Hematopoietic multipotent progenitor cell treated with erythropoietin and hydrocortisone succinate and interleukin-3 and kit ligand, for 6 days (in vitro differentiated cells): ENCODE results near the gene SYT13.

ENCODE experiments used
- DNase-seq: peaks from one replicate; pipeline ENCODE4 v3.0.0-alpha.2; 2015

Gene SYT13

DNA sequence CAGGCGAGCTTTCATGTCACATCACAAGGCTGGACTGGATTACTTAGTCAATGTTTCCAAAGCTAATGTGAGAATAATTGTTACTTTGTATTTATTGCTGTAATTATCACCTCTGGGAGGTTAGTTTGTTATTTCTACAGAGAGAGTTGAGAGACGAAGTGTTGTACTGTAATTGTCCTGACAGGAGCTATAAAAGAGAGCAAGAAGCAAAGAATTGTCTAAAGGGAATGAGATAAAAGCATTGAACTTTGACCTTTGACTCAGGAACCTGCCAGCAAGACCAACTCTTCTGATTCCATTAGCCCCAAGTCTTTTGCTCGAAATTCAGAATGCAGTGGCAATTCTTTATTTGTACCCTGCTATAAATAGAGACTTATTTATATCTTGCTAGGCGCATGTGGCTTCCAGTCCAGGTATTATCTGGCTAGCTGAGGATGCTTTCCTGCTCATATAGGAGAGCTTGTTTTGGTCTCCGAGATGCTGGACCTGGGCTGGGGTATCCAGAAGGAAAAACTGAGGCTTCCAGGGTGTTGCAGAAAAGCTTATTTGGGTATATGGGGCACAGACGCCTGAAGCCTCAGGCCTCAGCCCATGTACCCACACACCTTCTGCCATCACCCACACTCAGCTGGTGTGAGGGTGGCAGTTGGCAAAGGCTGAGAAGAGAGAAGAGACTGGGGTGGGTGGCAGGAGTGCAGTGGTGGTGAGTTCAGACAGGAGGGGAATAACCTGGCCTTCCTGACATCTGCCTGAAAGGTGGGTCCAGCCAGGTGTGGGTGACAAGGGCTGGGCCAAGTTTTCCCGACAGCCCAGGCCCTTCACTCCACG lies 40.7 kb downstream of the SYT13 start:
- no peak for DNase-seq

DNA sequence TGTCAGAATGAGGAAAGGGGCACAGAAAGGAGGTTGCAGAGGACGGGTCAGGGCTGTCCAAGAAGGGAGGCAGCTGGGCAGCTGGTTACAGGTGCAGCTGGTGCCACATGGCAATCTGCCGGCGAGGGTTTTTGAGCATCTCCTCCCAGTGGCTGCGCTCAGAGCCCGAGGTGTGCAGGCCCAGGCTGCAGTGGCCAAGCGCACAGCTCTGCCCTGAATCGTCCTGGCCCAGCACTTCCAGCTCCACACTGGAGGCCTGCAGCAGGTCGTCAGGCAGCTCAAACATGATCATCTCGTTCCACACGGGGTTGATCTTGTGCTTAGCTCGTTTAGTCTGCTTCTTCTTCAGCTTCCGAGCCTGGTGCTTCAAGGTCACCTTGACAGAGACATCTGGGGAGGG lies 42.2 kb downstream of the SYT13 start:
- no peak for DNase-seq

DNA sequence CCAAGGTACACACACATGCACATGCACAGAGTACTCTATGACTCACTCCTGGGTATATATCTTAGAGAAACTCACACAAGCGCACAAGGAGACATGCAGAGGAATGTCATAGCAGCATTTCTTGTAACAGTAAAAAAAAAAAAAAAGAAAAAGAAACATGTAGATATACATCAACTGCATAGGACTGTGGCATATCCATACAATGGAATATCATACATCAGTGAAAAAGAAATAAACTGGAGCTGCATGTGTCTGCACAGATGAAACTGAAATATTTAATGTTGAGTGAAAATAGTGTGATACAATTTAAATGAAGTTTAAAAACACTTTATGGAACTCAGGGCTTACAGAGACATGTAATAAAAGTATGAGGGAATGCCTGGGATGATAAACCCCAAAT lies 46.4 kb downstream of the SYT13 start:
- no peak for DNase-seq

DNA sequence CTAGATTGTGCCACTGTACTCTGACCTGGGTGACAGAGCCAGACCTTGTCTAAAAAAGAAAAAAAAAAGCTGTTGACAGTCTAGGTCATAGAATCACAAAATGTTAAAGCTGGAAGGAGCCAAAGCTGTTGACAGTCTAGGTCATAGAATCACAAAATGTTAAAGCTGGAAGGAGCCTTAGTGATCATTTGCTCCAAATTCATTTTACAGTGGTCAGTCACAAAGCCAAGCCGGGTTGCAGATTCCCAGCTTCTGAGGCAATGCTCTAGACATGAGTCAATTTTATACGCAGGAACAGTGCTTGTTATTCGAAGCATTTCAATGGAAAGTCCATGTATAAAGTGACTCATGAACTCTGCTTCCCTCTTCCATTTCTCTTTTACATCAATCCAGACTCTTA lies 47.4 kb downstream of the SYT13 start:
- DNase-seq = no peak

DNA sequence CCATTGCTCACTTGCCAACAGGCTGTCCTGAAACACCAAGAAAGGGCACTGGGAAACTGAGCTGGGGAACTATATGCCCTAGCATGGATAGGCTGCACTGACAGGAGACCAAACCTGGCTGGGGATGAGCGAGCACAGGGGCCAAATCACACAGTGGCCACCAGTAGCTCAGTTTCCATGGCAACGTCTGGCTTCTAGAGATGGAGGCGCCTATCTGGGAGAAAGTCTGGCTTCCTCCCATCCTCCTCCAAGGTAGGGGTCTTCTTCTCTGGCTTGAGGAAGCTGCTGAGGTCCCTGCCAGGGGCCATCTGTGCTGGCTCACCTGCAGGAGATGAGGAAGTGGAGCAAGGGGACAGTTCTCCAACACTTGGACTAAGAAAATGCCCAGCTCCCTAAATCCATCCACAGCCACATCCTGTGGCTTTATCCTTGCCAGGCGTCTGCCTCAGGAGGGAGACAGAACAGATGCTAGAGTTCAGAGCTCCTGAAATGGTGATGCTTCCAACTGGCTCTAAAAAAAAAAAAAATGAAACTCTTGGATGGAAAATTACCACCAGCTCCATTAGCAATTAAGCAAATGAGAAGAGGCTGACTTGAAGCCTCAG lies 48.3 kb downstream of the SYT13 start:
- no peak for DNase-seq

DNA sequence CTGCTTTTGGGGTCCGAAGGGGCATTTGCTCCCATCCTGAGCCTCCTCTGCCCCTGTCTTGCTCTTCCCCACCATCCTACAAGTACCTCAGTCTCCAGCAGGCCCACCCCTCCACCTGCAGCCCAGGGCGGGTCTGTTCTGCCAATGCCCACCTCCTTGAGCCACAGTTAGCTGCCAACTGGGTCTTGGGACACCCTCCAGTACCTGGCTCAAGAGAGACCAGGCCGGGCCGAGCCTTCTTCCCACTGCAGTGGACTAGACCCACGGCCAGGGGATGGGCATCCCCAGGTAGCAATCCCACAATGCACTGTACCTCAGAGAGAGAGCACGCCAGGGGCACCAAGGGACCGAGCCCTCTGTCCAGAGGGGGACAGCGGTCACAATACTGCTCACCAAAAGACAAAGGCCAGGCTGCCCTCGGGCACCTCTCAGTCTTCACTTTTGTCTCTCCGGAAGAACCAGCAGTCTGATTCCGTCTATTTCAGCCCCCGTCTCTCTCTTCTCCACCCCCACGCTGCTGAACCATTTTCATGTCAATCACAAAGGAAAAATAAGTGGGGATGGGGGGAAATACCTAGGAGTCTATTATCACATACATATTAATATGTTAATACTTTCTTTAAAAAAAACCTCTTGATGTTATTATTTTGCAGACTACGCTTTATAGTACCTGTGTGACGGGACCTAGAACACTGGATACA lies 51.7 kb downstream of the SYT13 start:
- DNase-seq = no peak

DNA sequence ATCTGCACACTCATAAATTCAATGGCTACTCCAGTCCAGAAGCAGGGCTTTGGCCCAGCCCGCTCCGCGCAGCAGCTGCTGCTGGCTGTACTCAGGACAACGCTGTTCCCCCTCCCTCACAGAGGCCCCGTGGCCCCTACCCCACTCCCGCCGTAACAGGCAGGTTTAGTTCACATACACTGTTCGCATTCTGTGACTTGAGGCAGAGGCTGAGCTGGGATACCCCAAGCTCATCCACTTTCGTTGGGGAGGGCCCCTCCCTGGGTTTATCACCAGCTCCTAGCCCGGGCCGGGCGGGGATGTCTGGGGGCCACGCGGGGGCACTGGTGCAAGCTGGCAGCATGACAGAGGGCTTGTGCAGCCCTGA lies 52.4 kb downstream of the SYT13 start:
- DNase-seq = no peak

DNA sequence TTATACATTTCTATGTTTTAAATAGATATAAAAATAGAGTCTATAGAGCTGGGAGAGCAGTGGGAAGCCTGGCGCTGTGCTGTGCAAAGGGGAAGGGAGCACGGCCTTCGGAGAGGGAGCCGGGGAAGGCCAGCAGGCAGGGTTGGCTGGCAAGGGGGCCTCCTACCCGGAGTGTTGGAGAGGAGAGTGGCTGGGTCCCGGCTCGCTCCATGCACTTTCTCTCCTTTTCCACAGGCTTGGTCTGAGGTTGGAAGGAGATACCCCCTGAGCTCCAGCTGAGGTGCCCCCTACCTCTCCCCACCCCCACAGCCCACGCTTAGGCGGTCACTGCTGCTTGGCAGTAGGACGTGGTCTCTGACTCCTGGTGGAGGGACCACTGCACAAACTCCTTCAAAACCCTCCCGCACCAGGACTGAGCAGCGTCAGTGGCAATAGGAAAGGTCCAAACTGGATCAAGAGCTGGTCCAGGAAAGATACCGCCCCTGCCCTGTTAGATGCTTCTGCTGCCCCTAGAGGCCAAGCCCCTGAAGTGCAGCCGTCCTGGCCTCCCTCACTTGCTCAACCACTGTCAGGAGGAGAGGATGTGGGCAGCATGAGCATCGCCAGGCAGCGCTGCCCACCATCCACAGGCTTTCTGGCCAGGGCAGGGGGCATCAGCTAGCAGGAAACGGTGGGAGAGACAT lies 52.9 kb downstream of the SYT13 start:
- DNase-seq = peak; percentile 85

DNA sequence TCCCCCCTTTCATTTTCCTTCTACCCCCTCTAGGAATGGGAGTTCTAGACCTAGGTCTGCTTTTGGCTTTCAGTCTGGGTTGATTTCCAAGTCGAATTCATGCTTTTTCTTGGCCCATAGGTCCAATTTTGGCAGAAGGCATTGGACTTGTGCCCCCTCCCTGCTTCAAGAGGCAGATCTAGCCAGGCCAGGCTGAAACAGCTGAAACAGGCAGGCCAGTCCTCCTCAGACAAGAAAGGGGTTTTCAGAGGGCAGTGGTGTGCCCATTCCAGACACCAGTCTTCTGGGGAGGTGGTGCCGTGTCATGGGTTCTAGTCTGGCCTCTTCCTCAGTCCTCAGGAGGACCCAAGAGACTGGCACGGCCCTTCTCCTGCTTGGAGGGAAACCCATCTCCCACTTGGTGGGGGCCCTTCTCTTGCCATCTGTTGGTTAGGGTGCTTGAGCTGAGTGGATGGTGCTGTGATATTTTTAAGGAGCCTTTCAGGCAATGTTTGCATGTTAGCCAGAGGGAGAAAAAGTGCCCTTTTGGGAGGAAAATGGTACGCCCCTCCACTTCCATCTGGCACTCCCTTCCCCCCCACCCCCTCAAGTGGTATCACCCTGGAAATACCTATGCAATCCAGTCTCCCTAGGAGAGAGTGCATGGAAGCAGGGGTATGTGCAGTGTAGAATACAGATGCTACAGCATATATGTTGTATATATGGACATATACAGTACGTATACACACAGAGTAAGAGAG lies 53.6 kb downstream of the SYT13 start:
- DNase-seq = no peak

DNA sequence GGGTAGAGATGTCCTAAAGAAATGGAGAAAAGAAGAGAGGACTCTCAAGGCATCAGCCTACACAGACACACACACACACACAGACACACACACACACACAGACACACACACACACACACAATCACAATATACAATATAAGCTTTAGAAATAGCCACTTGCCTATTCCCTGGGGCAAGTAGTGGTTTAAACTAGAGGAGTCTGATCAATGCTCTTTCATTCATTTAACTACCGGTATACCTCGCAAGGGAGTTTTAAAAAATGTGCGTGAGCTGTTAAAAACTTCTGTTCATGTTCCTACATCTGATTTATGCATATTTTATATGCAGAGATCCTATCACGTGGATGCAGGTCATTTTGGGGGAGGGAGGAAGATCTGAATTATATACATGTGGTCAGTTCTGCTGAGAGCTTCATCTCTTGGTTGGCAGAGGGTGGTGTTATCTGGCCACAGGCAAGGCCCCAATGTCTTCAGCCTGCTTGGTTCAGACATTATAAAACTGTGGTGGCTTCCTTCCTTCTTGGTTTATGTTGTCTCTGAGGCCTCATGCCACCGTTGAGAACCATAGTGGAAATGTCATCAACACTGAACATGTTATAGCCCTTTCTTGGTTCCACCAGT lies 56.6 kb downstream of the SYT13 start:
- DNase-seq = peak; percentile 52

DNA sequence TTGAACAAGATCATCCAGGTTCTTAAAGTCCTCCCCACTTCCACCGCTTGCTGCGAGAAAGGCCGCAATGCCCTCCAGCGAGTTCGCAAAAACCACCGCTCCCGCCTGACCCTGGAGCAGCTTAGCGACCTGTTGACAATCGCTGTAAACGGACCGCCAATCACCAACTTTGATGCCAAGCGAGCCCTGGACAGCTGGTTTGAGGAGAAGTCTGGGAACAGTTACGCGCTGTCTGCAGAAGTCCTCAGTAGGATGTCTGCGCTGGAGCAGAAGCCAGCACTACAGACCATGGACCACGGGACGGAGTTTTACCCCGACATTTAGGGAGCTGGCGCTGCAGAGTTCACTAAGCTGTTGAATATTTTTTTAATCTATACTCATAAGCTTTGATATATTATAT lies 58.3 kb downstream of the SYT13 start:
- DNase-seq = no peak

DNA sequence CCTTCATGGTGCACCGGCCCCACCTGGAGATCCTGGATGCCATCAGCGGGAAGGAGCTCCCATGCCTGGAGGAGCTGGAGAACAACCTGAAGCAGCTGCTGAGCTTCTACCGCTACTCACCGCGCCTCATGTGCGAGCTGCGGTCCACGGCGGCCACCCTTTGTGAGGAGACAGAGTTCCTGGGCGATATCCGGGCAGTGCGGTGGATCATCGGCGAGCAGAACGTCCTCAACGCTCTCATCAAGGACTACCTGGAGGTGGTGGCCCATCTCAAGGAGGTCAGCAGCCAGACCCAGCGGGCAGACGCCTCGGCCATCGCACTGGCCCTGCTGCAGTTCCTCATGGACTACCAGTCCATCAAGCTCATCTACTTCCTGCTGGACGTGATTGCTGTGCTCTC lies 59.2 kb downstream of the SYT13 start:
- no peak for DNase-seq

DNA sequence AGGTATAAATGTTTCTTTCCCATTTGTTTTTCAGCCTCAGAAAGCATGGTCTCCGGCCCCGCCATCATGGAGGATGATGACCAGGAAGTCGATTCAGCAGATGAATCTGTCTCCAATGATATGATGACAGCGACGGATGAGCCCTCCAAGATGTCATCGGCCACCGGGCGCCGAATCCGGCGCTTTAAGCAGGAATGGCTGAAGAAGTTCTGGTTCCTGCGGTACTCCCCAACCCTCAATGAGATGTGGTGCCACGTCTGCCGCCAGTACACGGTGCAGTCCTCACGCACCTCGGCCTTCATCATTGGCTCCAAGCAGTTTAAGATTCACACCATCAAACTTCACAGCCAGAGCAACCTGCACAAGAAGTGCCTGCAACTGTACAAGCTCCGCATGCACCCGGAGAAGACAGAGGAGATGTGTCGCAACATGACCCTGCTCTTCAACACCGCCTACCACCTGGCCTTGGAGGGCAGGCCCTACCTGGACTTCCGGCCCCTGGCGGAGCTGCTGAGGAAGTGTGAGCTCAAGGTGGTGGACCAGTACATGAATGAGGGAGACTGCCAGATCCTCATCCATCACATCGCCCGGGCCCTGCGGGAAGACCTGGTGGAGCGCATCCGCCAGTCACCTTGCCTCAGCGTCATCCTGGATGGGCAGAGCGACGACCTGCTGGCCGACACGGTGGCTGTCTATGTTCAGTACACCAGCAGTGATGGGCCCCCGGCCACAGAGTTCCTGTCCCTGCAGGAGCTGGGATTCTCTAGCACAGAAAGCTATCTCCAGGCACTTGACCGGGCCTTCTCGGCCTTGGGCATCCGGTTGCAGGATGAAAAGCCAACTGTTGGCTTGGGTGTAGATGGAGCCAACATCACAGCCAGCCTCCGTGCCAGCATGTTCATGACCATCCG lies 59.9 kb downstream of the SYT13 start:
- no peak for DNase-seq

DNA sequence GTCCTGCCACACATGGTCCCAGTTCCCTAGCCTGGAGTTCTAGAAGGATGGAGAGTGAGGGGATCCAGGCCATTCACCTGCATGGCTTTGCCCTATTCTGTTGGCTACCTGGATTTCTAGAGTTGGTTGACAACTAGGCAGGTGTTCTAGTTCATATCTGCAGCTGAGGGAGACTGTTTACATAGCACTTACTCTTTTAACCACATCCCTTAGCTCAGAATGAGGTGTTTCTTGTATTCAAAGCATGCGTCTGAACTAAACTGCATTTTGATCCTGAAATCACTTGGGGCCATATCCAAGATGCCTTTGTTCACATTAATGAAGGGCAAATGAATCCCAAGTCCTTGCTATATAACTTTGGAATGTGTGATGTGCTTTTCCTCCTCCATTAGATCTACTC lies 60.9 kb downstream of the SYT13 start:
- DNase-seq = no peak

DNA sequence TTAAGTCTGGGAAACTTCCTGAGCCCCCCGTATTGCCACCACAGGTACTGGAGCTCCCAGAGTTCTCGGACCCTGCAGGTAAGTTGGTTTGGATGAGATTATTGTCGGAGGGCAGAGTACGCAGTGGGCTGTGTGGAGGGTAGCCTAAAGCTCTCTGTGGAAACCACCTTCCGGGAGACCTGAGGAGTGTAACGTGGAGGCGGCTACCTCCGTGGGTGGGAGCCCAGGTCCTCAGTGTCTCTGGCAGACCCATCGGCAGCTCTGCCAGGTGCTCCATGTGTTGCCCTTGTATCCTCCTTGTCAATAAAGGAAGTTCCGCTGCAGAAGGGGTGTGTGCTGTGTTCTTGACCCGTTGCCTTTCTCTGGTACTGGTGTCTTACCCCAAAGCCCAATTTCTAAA lies 61.4 kb downstream of the SYT13 start:
- no peak for DNase-seq

DNA sequence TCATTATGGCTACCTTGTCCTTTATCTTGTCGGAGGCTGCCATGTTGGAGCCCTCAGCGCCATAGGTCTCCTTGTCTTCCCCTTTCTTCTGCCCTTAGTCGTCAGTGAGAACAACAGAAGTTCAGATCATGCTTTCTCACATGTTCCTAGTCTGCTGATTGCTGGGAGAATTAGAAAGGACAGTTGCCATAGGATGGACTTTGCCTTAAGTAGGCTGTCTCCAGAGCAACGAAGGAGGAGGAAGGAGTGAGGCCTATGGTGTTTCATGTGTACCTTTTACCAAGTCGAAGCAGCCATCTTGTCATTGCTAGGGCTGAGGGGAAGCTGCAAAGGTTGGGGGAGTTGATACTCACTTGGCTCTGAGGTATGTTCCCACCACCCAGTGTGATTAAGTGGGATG lies 62.6 kb downstream of the SYT13 start:
- no peak for DNase-seq

DNA sequence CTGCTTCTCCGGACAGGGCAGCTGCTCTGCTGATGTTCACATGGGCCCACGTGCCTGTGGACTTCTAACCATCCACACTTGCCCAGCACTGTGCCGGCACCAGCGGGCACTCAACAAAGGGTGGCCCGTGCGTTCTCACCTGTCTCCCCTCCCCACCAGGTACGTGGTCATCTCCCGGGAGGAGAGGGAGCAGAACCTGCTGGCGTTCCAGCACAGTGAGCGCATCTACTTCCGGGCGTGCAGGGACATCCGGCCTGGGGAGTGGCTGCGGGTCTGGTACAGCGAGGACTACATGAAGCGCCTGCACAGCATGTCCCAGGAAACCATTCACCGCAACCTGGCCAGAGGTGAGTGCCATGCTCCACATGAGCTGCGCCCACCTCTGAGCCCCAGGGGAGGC lies 66.7 kb downstream of the SYT13 start:
- no peak for DNase-seq

DNA sequence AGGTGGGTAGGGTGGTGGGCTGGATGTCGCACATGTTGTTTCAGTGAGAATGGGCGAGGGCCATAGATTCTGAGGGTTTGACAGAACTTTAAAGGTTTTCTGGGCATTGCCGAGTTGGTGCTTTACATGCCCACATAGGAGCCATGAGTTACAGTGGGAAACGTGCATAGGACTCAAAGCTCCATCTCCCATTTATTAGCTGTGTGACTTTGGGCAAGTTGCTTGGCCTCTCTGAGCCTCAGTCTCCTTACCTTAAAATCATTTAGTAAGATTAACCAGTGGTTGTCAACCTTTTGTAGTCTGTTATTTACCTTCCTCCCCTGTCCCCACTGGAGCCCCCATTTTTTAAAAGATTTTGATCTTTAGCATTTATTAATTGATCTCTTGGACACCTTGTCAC lies 67.4 kb downstream of the SYT13 start:
- DNase-seq = no peak

DNA sequence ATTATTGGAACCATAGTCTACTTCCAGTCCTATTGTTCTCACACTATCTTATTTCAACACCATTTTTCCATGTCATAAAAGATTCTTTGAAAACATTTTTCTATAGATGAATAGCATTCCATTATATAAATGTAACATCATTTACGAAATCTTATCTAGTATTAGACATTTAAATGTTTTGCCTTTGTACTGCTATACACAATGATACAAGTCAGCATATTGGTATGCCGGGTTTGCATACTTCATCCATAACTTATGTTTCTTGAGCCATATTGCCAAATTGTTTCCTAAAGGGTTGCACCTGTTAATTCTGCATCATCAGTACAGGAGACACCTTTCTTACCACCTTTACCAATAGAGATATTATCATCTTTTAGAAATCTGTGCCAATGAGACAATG lies 68.2 kb downstream of the SYT13 start:
- no peak for DNase-seq

DNA sequence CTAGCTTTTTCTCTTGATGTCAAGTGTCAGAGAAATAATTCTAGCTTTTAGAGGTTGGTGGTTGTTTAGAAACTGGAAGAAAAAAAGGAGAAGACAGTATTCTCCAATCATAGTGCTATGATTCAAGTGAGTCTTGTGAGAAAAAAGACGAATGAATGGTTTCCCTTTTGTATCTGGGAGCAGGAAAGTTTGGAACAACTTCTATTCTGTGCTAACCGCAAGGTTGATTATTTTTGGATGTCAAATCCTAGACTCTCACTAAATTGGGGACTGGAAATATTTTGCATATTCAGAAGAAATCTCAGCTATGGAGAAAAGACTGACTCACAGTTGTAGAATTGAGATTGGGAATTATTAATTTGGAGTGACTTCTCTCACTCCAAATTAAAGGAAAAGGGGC lies 69.2 kb downstream of the SYT13 start:
- no peak for DNase-seq

DNA sequence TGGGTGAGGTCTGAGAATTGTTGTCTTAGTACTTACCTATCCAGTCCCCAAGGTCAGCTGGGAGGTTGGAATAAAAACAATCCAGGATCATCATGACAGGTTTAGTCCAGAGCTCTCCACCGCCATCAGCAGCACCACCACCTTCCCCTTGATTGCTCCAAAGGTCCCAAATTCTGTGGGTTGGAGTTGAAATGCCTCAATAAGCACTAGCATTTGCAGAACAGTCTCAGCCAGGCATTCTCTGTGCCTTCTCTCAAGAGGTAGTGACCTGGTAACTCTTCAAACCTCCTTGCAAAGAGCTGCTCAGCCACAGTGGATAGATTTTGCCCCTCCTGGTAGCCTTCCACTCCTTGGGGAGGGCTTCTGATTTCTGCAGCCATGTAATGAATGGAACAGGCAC lies 70.1 kb downstream of the SYT13 start:
- no peak for DNase-seq
